HL-60 (cell line): ENCODE measurements around the gene RPL21.
"Not testable (repeated sequence)": the region's sequence is repeated elsewhere in the genome, so short reads cannot be mapped to it uniquely, and the experiment has no call there.

Source experiments
- DNase-seq, 2 experiments: peaks; one replicate each; pipeline ENCODE4 v3.0.0-alpha.2; 2010 to 2020; ENCODE audit warnings: low read depth in 1 of 2, low spot score in 1 of 2
- H3K27ac ChIP-seq: fragments of 250-450 bp; sonication (Bioruptor Pico); replicated peaks from 2 replicates; pipeline ENCODE4 v1.5.1; 2020; ENCODE audit warnings: mild to moderate bottlenecking, moderate library complexity
- H3K27me3 ChIP-seq: fragments of 250-450 bp; sonication (Bioruptor Pico); 2 replicates; pipeline ENCODE4 v1.5.1; 2021; ENCODE audit warnings: mild to moderate bottlenecking, moderate library complexity; ENCODE audit not compliant: insufficient read depth, poor library complexity, severe bottlenecking
- H3K4me3 ChIP-seq: replicated peaks from 2 replicates; pipeline ENCODE4 v1.5.1; 2011; ENCODE audit warnings: mild to moderate bottlenecking, control low read depth, low read length; ENCODE audit not compliant: insufficient read depth
- CTCF ChIP-seq: IDR thresholded peaks from one replicate; pipeline ENCODE4 v1.5.1; 2011; ENCODE audit warnings: low read length, control low read depth, inconsistent platforms; ENCODE audit not compliant: insufficient read depth
- GABPA ChIP-seq: IDR thresholded peaks from 2 replicates; pipeline ENCODE4 v1.6.1; 2012; ENCODE audit warnings: low read depth
- POLR2AphosphoS5 ChIP-seq: IDR thresholded peaks from 2 replicates; pipeline ENCODE4 v1.6.1; 2012; ENCODE audit warnings: low read depth
- SPI1 ChIP-seq: IDR thresholded peaks from 2 replicates; pipeline ENCODE4 v1.6.1; 2012; ENCODE audit warnings: low read depth, mild to moderate bottlenecking, borderline replicate concordance
- TF ChIP-seq, protein P1 (sequence below): IDR thresholded peaks from 2 replicates; pipeline ENCODE4 v1.6.1; 2012; ENCODE audit warnings: low read depth; ENCODE audit not compliant: insufficient replicate concordance

RPL21 gene

DNA sequence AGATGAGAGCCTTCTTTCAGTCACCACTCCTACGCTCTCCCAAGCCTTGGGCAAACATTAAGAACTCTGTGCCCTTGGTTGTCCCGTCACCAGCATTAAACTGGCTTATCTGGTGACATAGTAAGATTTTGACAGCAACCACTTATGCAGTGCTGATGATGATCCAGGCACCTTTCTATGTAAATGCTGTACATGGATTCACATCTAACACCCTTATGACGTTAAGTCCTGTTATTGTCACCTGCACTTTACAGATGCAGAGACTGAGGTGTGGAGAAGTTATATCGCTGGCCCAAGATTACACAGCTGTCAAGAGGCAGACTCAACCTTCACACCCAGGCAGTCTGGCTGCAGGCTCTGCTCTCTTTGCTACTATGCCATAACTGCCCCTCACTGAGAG is 44.3 kb downstream of the RPL21 start:
- Histone ChIP-seq H3K27ac (no peak overlapping the region), H3K27me3 (peaks cover 16% of the 10 kb centered on the region), H3K4me3 (no peak overlapping the region)
- DNase-seq: no peak
- no peak for TF ChIP-seq GABPA
- no peak for TF ChIP-seq POLR2AphosphoS5

DNA sequence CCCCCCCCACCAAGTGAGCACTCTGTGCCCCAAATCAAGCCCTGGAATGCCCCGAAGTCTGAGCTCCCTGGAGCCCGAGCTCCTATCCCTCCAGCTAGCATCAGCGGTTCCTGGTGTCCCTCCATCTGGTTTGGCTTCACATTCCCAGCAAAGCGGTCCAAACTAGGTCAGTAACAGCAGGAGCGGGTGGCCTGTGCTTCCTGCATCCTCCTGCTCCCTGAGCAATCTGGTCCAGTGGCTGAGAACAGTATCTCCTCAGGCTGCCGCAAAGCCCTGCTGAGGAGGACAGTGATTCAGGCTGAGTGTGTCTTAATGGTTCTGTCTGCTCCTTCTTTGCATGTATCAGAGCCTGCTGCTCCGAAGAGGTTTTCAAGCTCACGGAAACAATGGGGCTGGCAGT is 45.1 kb downstream of the RPL21 start:
- Histone ChIP-seq H3K27me3 (peaks cover 16% of the 10 kb centered on the region), H3K4me3 (no peak overlapping the region), H3K27ac (no peak overlapping the region)
- TF ChIP-seq CTCF: no peak
- no peak for TF ChIP-seq POLR2AphosphoS5
- TF ChIP-seq GABPA: no peak
- TF ChIP-seq, protein P1, sequence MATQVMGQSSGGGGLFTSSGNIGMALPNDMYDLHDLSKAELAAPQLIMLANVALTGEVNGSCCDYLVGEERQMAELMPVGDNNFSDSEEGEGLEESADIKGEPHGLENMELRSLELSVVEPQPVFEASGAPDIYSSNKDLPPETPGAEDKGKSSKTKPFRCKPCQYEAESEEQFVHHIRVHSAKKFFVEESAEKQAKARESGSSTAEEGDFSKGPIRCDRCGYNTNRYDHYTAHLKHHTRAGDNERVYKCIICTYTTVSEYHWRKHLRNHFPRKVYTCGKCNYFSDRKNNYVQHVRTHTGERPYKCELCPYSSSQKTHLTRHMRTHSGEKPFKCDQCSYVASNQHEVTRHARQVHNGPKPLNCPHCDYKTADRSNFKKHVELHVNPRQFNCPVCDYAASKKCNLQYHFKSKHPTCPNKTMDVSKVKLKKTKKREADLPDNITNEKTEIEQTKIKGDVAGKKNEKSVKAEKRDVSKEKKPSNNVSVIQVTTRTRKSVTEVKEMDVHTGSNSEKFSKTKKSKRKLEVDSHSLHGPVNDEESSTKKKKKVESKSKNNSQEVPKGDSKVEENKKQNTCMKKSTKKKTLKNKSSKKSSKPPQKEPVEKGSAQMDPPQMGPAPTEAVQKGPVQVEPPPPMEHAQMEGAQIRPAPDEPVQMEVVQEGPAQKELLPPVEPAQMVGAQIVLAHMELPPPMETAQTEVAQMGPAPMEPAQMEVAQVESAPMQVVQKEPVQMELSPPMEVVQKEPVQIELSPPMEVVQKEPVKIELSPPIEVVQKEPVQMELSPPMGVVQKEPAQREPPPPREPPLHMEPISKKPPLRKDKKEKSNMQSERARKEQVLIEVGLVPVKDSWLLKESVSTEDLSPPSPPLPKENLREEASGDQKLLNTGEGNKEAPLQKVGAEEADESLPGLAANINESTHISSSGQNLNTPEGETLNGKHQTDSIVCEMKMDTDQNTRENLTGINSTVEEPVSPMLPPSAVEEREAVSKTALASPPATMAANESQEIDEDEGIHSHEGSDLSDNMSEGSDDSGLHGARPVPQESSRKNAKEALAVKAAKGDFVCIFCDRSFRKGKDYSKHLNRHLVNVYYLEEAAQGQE: no peak
- no peak for TF ChIP-seq SPI1
- no peak for DNase-seq

DNA sequence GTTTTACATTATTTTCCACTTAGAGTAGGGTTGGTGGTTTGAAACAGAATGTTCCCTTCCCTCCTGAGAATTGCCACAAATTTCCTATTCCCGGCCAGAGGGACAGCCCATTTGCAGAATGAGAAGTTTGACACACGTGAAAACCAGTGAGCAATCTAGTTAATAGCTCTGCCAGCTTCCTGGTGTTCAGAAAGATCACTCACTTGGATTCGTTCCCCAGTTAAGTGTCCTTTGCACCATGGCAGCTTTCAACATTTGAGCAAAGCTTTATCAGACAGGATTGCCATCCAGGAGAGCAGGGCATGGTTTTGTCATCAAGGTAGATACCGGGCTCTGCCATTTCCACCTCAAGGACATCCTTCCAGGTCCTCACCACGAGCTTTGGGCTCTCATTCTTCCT is 47.5 kb downstream of the RPL21 start:
- TF ChIP-seq GABPA (no peak), SPI1 (no peak), POLR2AphosphoS5 (no peak), CTCF (no peak)
- TF ChIP-seq, protein P1: no peak
- Histone ChIP-seq H3K27me3 (peaks cover 7% of the 10 kb centered on the region), H3K27ac (no peak overlapping the region), H3K4me3 (no peak overlapping the region)
- DNase-seq: no peak

DNA sequence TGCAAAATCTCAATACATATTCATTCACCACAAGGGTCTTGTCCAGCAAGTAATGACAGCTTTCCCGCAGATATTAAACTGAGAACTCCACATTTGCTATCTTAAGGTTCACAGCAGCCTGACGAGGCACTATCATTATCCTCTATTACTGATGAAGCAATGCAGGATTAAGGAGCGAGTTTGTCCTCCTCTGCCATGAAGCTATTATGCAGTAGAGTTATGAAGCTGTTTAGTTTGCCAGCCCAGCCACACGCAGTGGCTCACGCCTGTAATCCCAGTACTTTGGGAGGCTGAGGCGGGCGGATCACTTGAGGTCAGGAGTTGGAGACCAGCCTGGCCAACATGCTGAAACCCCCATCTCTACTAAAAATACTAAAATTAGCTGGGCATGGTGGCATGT is 49.0 kb downstream of the RPL21 start:
- H3K27ac ChIP-seq, H3K4me3 ChIP-seq, DNase-seq, H3K27me3 ChIP-seq: not testable (repeated sequence)

- Histone ChIP-seq H3K4me3 (no peak overlapping the region), H3K27me3 (peaks cover 3% of the 10 kb centered on the region), H3K27ac (no peak overlapping the region)
- no peak for DNase-seq
- TF ChIP-seq, protein P1: no peak
- TF ChIP-seq POLR2AphosphoS5 (no peak), GABPA (no peak), SPI1 (no peak), CTCF (no peak)
Observed at GRCh38 chr13:27300941-27301586, 49.7 kb downstream of the RPL21 start.
